ENCODE measurements around the gene ZDHHC6. TPM values are rescaled to one million over a fixed set of nuclear protein-coding genes. Genes with fewer than 3 reads are reported as not detected.

ZDHHC6 gene
- total and polyA plus RNA-seq, 2 donors (not counting 1 experiment from before 2014, with no cell fraction given), result 30.5 to 61.2 TPM

Other genes starting within 250 kb of the ZDHHC6 start
- gene TECTB, start 163.5 kb downstream of the ZDHHC6 start, total RNA-seq, result not detected in 2 replicates
- gene TECTB, start 163.5 kb downstream of the ZDHHC6 start, polyA plus RNA-seq, result not detected in 2 replicates
- gene ACSL5, start 72.8 kb downstream of the ZDHHC6 start, total RNA-seq, result 36.2 and 37.6 TPM in 2 replicates
- 31.5 and 32.5 TPM in 2 replicates for gene ACSL5, start 72.8 kb downstream of the ZDHHC6 start, polyA plus RNA-seq
- 84.1 and 85.8 TPM in 2 replicates for gene VTI1A, start 301 bp upstream of the ZDHHC6 start, total RNA-seq
- gene VTI1A, start 301 bp upstream of the ZDHHC6 start, polyA plus RNA-seq, result 20.0 and 32.4 TPM in 2 replicates

Measured in B cell (primary cell).